Measurements from ENCODE around the gene FGGY. TPM values are rescaled to one million over a fixed set of nuclear protein-coding genes. Genes with fewer than 3 reads are reported as not detected.

The FGGY gene
- total and polyA plus RNA-seq, 2 donors (not counting 1 experiment from before 2014, with no cell fraction given): 6.1 to 38.5 TPM

GRCh38 chr1:59706303-59706599 lies 409.4 kb downstream of the FGGY start:
- no peak for DNase-seq
- Mint-ChIP-seq H3K4me3 (no peak overlapping the region), H3K27me3 (no peaks in the 10 kb centered on the region), H3K9me3 (ENCODE audit: insufficient read depth) (no peaks in the 10 kb centered on the region), H3K4me1 (no peaks in the 10 kb centered on the region), H3K27ac (no peak overlapping the region)
- Histone ChIP-seq H3K27ac (ENCODE audit: low read length in 2 of 2) (no peak overlapping the region), H3K36me3 (replicated peaks in 1 of 2; ENCODE audit: control extremely low read depth in 1 of 2, control insufficient read depth in 1 of 2, extremely low read depth in 1 of 2, insufficient read depth in 2 of 2, low read length in 1 of 2) (no peaks in the 10 kb centered on the region), H3K27me3 (replicated peaks in 1 of 4; ENCODE audit: control extremely low read depth in 1 of 4, control insufficient read depth in 3 of 4, insufficient read depth in 4 of 4, low read length in 3 of 4) (no peaks in the 10 kb centered on the region), H3K4me3 (ENCODE audit: control extremely low read depth in 1 of 5, extremely low read depth in 1 of 5, insufficient read depth in 1 of 5, low read depth in 2 of 5, low read length in 4 of 5) (no peak overlapping the region), H3K4me2 (replicated peaks; ENCODE audit: low read depth, low read length, poor library complexity, severe bottlenecking) (no peak overlapping the region), H3K9me3 (ENCODE audit: control extremely low read depth in 1 of 3, control insufficient read depth in 2 of 3, insufficient read depth in 1 of 3, low read length in 2 of 3) (no peaks in the 10 kb centered on the region), H3K4me1 (ENCODE audit: control insufficient read depth in 2 of 2, insufficient read depth in 2 of 2, low read length in 2 of 2) (no peaks in the 10 kb centered on the region), H4K20me1 (ENCODE audit: control insufficient read depth, insufficient read depth, low read length, poor library complexity, severe bottlenecking) (no peaks in the 10 kb centered on the region), H3K79me2 (ENCODE audit: control insufficient read depth, insufficient read depth, low read length) (no peaks in the 10 kb centered on the region), H3K9ac (ENCODE audit: low read length) (no peak overlapping the region), H2AFZ (ENCODE audit: insufficient read depth, low read depth, low read length, poor library complexity, severe bottlenecking) (no peak overlapping the region)
- ATAC-seq (ENCODE audit: low read depth): no peak
- TF ChIP-seq EZH2 (IDR thresholded peaks at IDR 0.05; ENCODE audit: borderline replicate concordance, insufficient read depth, low read depth, low read length, poor library complexity, severe bottlenecking) (no peak), CTCF (IDR thresholded peaks at IDR 0.05) (no peak)
- intact Hi-C loops (cut with micrococcal nuclease): no loop called here
- ChIA-PET POLR2A (no interaction called here), CTCF (interaction anchor here (1.4 kb wide), 1 partner anchor 968 kb away, joined by 4 read pairs; no protein-coding TSS in a partner anchor)

GRCh38 chr1:59707178-59707791 lies 410.4 kb downstream of the FGGY start:
- no peaks in the 10 kb centered on the region for H3K79me2 ChIP-seq (ENCODE audit: control insufficient read depth, insufficient read depth, low read length)
- no peaks in the 10 kb centered on the region for H3K27me3 ChIP-seq (replicated peaks in 1 of 4; ENCODE audit: control extremely low read depth in 1 of 4, control insufficient read depth in 3 of 4, insufficient read depth in 4 of 4, low read length in 3 of 4)
- no peaks in the 10 kb centered on the region for H3K9me3 Mint-ChIP-seq (ENCODE audit: insufficient read depth)
- DNase-seq: no peak
- H2AFZ ChIP-seq (ENCODE audit: insufficient read depth, low read depth, low read length, poor library complexity, severe bottlenecking): no peak overlapping the region
- H3K27me3 Mint-ChIP-seq: no peaks in the 10 kb centered on the region
- ChIA-PET CTCF (interaction anchor here (1.1 kb wide), 1 partner anchor 8 kb away, joined by 4 read pairs; no protein-coding TSS in a partner anchor), POLR2A (no interaction called here)
- H3K4me2 ChIP-seq (replicated peaks; ENCODE audit: low read depth, low read length, poor library complexity, severe bottlenecking): no peak overlapping the region
- no peaks in the 10 kb centered on the region for H3K4me1 ChIP-seq (ENCODE audit: control insufficient read depth in 2 of 2, insufficient read depth in 2 of 2, low read length in 2 of 2)
- H3K9me3 ChIP-seq (ENCODE audit: control extremely low read depth in 1 of 3, control insufficient read depth in 2 of 3, insufficient read depth in 1 of 3, low read length in 2 of 3): no peaks in the 10 kb centered on the region
- H3K27ac ChIP-seq (ENCODE audit: low read length in 2 of 2): no peak overlapping the region
- intact Hi-C loops (cut with micrococcal nuclease): no loop called here
- no peak overlapping the region for H3K27ac Mint-ChIP-seq
- H3K9ac ChIP-seq (ENCODE audit: low read length): no peak overlapping the region
- no peak for ATAC-seq (ENCODE audit: low read depth)
- 90% methylated on average over 5 of the region's 7 CpGs for WGBS (ENCODE audit: insufficient coverage)
- H3K36me3 ChIP-seq (replicated peaks in 1 of 2; ENCODE audit: control extremely low read depth in 1 of 2, control insufficient read depth in 1 of 2, extremely low read depth in 1 of 2, insufficient read depth in 2 of 2, low read length in 1 of 2): no peaks in the 10 kb centered on the region
- TF ChIP-seq EZH2 (IDR thresholded peaks at IDR 0.05; ENCODE audit: borderline replicate concordance, insufficient read depth, low read depth, low read length, poor library complexity, severe bottlenecking): no peak
- no peak for TF ChIP-seq CTCF (IDR thresholded peaks at IDR 0.05)
- H3K4me1 Mint-ChIP-seq: no peaks in the 10 kb centered on the region
- H3K4me3 ChIP-seq (ENCODE audit: control extremely low read depth in 1 of 5, extremely low read depth in 1 of 5, insufficient read depth in 1 of 5, low read depth in 2 of 5, low read length in 4 of 5): no peak overlapping the region
- no peaks in the 10 kb centered on the region for H4K20me1 ChIP-seq (ENCODE audit: control insufficient read depth, insufficient read depth, low read length, poor library complexity, severe bottlenecking)
- no peak overlapping the region for H3K4me3 Mint-ChIP-seq
